ENCODE results near the gene RCOR1. TPM values are rescaled to one million over a fixed set of nuclear protein-coding genes. Genes with fewer than 3 reads are reported as not detected.

The RCOR1 gene
- total RNA-seq, 1 donor from 2014 or later, result 23.9 TPM

Other genes with a start within 250 kb of the RCOR1 start
- gene CINP, start 229.8 kb upstream of the RCOR1 start, total RNA-seq, result 39.6 and 42.5 TPM in 2 replicates
- gene TECPR2, start 229.7 kb upstream of the RCOR1 start, total RNA-seq, result 9.5 and 10.1 TPM in 2 replicates
- 13.4 TPM in 2 replicates for gene ANKRD9, start 82.9 kb upstream of the RCOR1 start, total RNA-seq
- 69.2 and 73.1 TPM in 2 replicates for gene TRAF3, start 184.8 kb downstream of the RCOR1 start, total RNA-seq